IMR-90 (cell line): ENCODE results near the gene NUP107. TPM values are rescaled to one million over a fixed set of nuclear protein-coding genes. Genes with fewer than 3 reads are reported as not detected.

Experiments used
- ATAC-seq: fragments of 200-7000 bp; cut with Tn5 transposase; 2 replicates; pipeline ENCODE4 v1.9.1; 2020; ENCODE audit warnings: low read depth, mild to moderate bottlenecking, moderate library complexity
- Bru-seq: library from RNA; stranded (reverse); fragments of 400-500 nt; gene quantifications from one replicate; lab custom pipeline; 2021; lab: Mats Ljungman, UMichigan
- BruChase-seq, 2 experiments: library from RNA; stranded (reverse); fragments of 400-500 nt; gene quantifications; one replicate each; lab custom pipeline; 2021; lab: Mats Ljungman, UMichigan
- BruUV-seq: library from RNA; stranded (reverse); fragments of 400-500 nt; replicated peaks from 2 replicates; lab custom pipeline; 2021; lab: Mats Ljungman, UMichigan
- CTCF ChIA-PET: fragments of 300-600 bp; formaldehyde crosslinking; extraction: SDS; loops from one replicate; lab custom pipeline; 2021; ENCODE audit warnings: antibody characterized with exemption; lab: Yijun Ruan, JAX
- POLR2A ChIA-PET: fragments of 300-600 bp; sonication (Branson Sonifier 250); formaldehyde crosslinking; loops from one replicate; lab custom pipeline; 2022; ENCODE audit warnings: antibody characterized with exemption; ENCODE audit not compliant: unreplicated experiment; lab: Charles Lee
- DNase-seq: peaks from one replicate; pipeline ENCODE4 v3.0.0; 2013
- H2AFZ ChIP-seq: replicated peaks from 2 replicates; pipeline ENCODE3; 2013; ENCODE audit warnings: low read length, mild to moderate bottlenecking; ENCODE audit not compliant: poor library complexity
- H2AK5ac ChIP-seq: 2 replicates; pipeline ENCODE4 v1.6.1; 2013; ENCODE audit warnings: low read depth, low read length, inconsistent platforms
- H2AK9ac ChIP-seq: replicated peaks from 2 replicates; pipeline ENCODE3; 2013; ENCODE audit warnings: mild to moderate bottlenecking, low read depth, low read length, moderate library complexity; ENCODE audit not compliant: poor library complexity
- H2BK120ac ChIP-seq: 2 replicates; pipeline ENCODE4 v1.6.1; 2013; ENCODE audit warnings: low read depth, low read length, inconsistent platforms
- H2BK15ac ChIP-seq: 3 replicates; pipeline ENCODE4 v1.6.1; 2013; ENCODE audit warnings: low read depth, low read length, inconsistent platforms
- H2BK20ac ChIP-seq: 2 replicates; pipeline ENCODE4 v1.6.1; 2013; ENCODE audit warnings: low read depth, mild to moderate bottlenecking, inconsistent platforms, low read length, moderate library complexity
- H2BK5ac ChIP-seq: 2 replicates; pipeline ENCODE4 v1.6.1; 2013; ENCODE audit warnings: mild to moderate bottlenecking, low read depth, low read length, inconsistent platforms; ENCODE audit not compliant: poor library complexity, severe bottlenecking
- H3K14ac ChIP-seq: replicated peaks from 2 replicates; pipeline ENCODE4 v1.6.1; 2013; ENCODE audit warnings: low read depth, low read length, inconsistent platforms
- H3K18ac ChIP-seq: 2 replicates; pipeline ENCODE4 v1.6.1; 2013; ENCODE audit warnings: low read depth, low read length, control low read depth
- H3K23ac ChIP-seq: 2 replicates; pipeline ENCODE4 v1.6.1; 2013; ENCODE audit warnings: low read depth, low read length, inconsistent platforms
- H3K27ac ChIP-seq: 2 replicates; pipeline ENCODE4 v1.5.1; 2013; ENCODE audit warnings: mild to moderate bottlenecking, control low read depth, low read length; ENCODE audit not compliant: insufficient read depth
- H3K27me3 ChIP-seq: 2 replicates; pipeline ENCODE4 v1.6.1; 2013; ENCODE audit warnings: low read length; ENCODE audit not compliant: control insufficient read depth, insufficient read depth
- H3K36me3 ChIP-seq: 2 replicates; pipeline ENCODE4 v1.6.1; 2013; ENCODE audit warnings: low read length, mixed read lengths; ENCODE audit not compliant: control insufficient read depth, insufficient read depth
- H3K4ac ChIP-seq: 2 replicates; pipeline ENCODE4 v1.6.1; 2013; ENCODE audit warnings: low read depth, low read length, inconsistent platforms
- H3K4me1 ChIP-seq: 2 replicates; pipeline ENCODE4 v1.6.1; 2013; ENCODE audit warnings: low read length, mixed read lengths; ENCODE audit not compliant: control insufficient read depth, insufficient read depth
- H3K4me2 ChIP-seq: 2 replicates; pipeline ENCODE4 v1.6.1; 2013; ENCODE audit warnings: low read depth, mild to moderate bottlenecking, control low read depth, low read length, moderate library complexity
- H3K4me3 ChIP-seq: 2 replicates; pipeline ENCODE4 v1.5.1; 2013; ENCODE audit warnings: low read depth, mild to moderate bottlenecking, control low read depth, low read length, moderate library complexity; ENCODE audit not compliant: insufficient read depth
- H3K56ac ChIP-seq: 2 replicates; pipeline ENCODE4 v1.6.1; 2013; ENCODE audit warnings: low read length, inconsistent platforms; ENCODE audit not compliant: insufficient read depth; ENCODE audit errors: extremely low read depth
- H3K79me1 ChIP-seq, 2 experiments: 2 replicates each; pipeline ENCODE4 v1.6.1; 2013; ENCODE audit warnings: low read length in 2 of 2, inconsistent platforms in 1 of 2, low read depth in 1 of 2
- H3K9ac ChIP-seq: 2 replicates; pipeline ENCODE4 v1.6.1; 2013; ENCODE audit warnings: low read depth, low read length, control low read depth
- H3K9me1 ChIP-seq: 2 replicates; pipeline ENCODE4 v1.6.1; 2013; ENCODE audit warnings: low read length, inconsistent platforms; ENCODE audit not compliant: insufficient read depth
- H3K9me3 ChIP-seq: 2 replicates; pipeline ENCODE4 v1.6.1; 2013; ENCODE audit warnings: low read length; ENCODE audit not compliant: control insufficient read depth, insufficient read depth
- H4K20me1 ChIP-seq: 2 replicates; pipeline ENCODE4 v1.6.1; 2013; ENCODE audit warnings: low read length, inconsistent platforms; ENCODE audit not compliant: insufficient read depth
- H4K5ac ChIP-seq: 2 replicates; pipeline ENCODE4 v1.6.1; 2013; ENCODE audit warnings: mild to moderate bottlenecking, low read depth, low read length, control low read depth
- H4K8ac ChIP-seq, 2 experiments: 2 replicates each; pipeline ENCODE4 v1.6.1; 2013; ENCODE audit warnings: low read depth in 2 of 2, low read length in 2 of 2, control low read depth in 1 of 2, inconsistent platforms in 1 of 2
- H4K91ac ChIP-seq: 2 replicates; pipeline ENCODE4 v1.6.1; 2013; ENCODE audit warnings: low read depth, low read length, inconsistent platforms; ENCODE audit not compliant: insufficient read depth
- BHLHE40 ChIP-seq: fragments of 150-350 bp; IDR thresholded peaks from 2 replicates; pipeline ENCODE4 v1.6.1; 2016; ENCODE audit warnings: mild to moderate bottlenecking, low read depth, low read length
- CEBPB ChIP-seq: IDR thresholded peaks from 2 replicates; pipeline ENCODE4 v1.6.1; 2012; ENCODE audit warnings: low read depth, low read length, improper control_type of control experiment
- CHD1 ChIP-seq: IDR thresholded peaks from 2 replicates; pipeline ENCODE4 v1.6.1; 2012; ENCODE audit warnings: low read depth, low read length, improper control_type of control experiment
- CTCF ChIP-seq: conservative IDR thresholded peaks from 2 replicates; pipeline ENCODE4 v1.5.1; 2012; ENCODE audit warnings: mild to moderate bottlenecking, low read depth, low read length, improper control_type of control experiment
- ELK1 ChIP-seq: fragments of 150-350 bp; IDR thresholded peaks from 2 replicates; pipeline ENCODE4 v1.6.1; 2016; ENCODE audit warnings: low read depth, mild to moderate bottlenecking, low read length, moderate library complexity, borderline replicate concordance
- MAZ ChIP-seq: IDR thresholded peaks from 2 replicates; pipeline ENCODE4 v1.6.1; 2012; ENCODE audit warnings: low read depth, mild to moderate bottlenecking, low read length, improper control_type of control experiment, moderate library complexity, borderline replicate concordance
- MXI1 ChIP-seq: IDR thresholded peaks from 2 replicates; pipeline ENCODE4 v1.6.1; 2012; ENCODE audit warnings: low read depth, mild to moderate bottlenecking, low read length, moderate library complexity, borderline replicate concordance
- POLR2A ChIP-seq: IDR thresholded peaks from 2 replicates; pipeline ENCODE4 v1.6.1; 2012; ENCODE audit warnings: mild to moderate bottlenecking, low read depth, low read length
- RAD21 ChIP-seq: IDR thresholded peaks from 2 replicates; pipeline ENCODE4 v1.6.1; 2012; ENCODE audit warnings: low read length, improper control_type of control experiment
- RCOR1 ChIP-seq: IDR thresholded peaks from 2 replicates; pipeline ENCODE4 v1.6.1; 2012; ENCODE audit warnings: mild to moderate bottlenecking, low read length, improper control_type of control experiment; ENCODE audit not compliant: insufficient replicate concordance
- SMC3 ChIP-seq: fragments of 150-350 bp; IDR thresholded peaks from 2 replicates; pipeline ENCODE4 v1.6.1; 2016; ENCODE audit warnings: low read depth, mild to moderate bottlenecking, antibody characterized with exemption, low read length, moderate library complexity
- WGBS, 2 experiments: methylation state at CpG; one replicate each; pipeline versions ENCODE4 v1.1.5 to v1.1.7; 2013; ENCODE audit warnings: missing lambda C conversion rate in 2 of 2; ENCODE audit not compliant: insufficient read length in 1 of 2; ENCODE audit errors: extremely low coverage in 2 of 2; 5-methylcytosine and 5-hydroxymethylcytosine counted together
- dilution Hi-C: fragments of 300-500 bp; cut with HindIII; formaldehyde crosslinking; loops from one replicate; pipeline ENCODE4 v1.14.3; 2018; ENCODE audit warnings: low sequenced_read_pairs; ENCODE audit not compliant: unreplicated experiment
- in situ Hi-C: fragments of 300-500 bp; cut with MboI; formaldehyde crosslinking; loops from 3 replicates; pipeline ENCODE4 v1.14.3; 2019; ENCODE audit warnings: low sequenced_read_pairs, inconsistent platforms, mixed read lengths
- intact Hi-C: fragments of 100-400 bp; cut with micrococcal nuclease; formaldehyde crosslinking; loops from 2 replicates; pipeline ENCODE4 v1.10.0; 2022
- long read RNA-seq: library from polyadenylated mRNA; unstranded; transcript quantifications from one replicate; pipeline ENCODE4 v2.0.0, GENCODE V29; 2021; ENCODE audit not compliant: unreplicated experiment
- polyA plus RNA-seq, 3 experiments: library from polyadenylated mRNA; depleted of rRNA; stranded (reverse); fragments of >200 nt; gene quantifications; 2 replicates each; pipeline ENCODE4 v1.2.3, GENCODE V29; 2012; ENCODE audit warnings: low replicate concordance in 1 of 3
- total RNA-seq: library from RNA; depleted of rRNA; stranded (reverse); fragments of >200 nt; gene quantifications from 2 replicates; pipeline ENCODE4 v1.2.3, GENCODE V29; 2012; rRNA removed

NUP107 gene
- total RNA-seq = 54.4 and 69.7 TPM in 2 replicates
- 33.7 and 34.5 TPM in 2 replicates for polyA plus RNA-seq (2012; rRNA removed)
- 3.3 and 4.8 TPM in 2 replicates for polyA plus RNA-seq (2012; cell fraction: cytosol; rRNA removed)
- 5.3 and 40.5 TPM in 2 replicates for polyA plus RNA-seq (2012; cell fraction: nucleus; rRNA removed; ENCODE audit: low replicate concordance)
- percentile 63 among the genes with signal in this experiment for Bru-seq, nascent RNA
- percentile 71 among the genes with signal in this experiment for BruChase-seq, experiment 1, labeled RNA remaining after a 6-hour chase
- percentile 57 among the genes with signal in this experiment for BruChase-seq, experiment 2, labeled RNA remaining after a 2-hour chase
- long read RNA-seq, full-length matches to known transcripts = 14 of 27 reads
- long read RNA-seq, partial matches to known transcripts = 8 of 27 reads
- long read RNA-seq, other reads (novel, unspliced or antisense) = 5 of 27 reads

- H2BK120ac ChIP-seq = peak within 1 kb of the TSS; percentile 38; the same call in 1 of the 2 replicates
- H4K8ac ChIP-seq = peak within 1 kb of the TSS; percentile 65 to 97
- peak within 1 kb of the TSS; percentile 46 for H2BK5ac ChIP-seq
- no peaks in the 10 kb centered on the region; the same call in 1 of the 2 replicates for H3K4me1 ChIP-seq
- intact Hi-C loops = loop anchor here (1.0 to 2.0 kb wide), 3 partner anchors 76 to 355 kb away; partner anchors contain the start of genes MDM1 and RAP1B
- H4K20me1 ChIP-seq = no peaks in the 10 kb centered on the region
- ChIA-PET CTCF (no interaction called here), POLR2A (no interaction called here)
- H3K36me3 ChIP-seq = peaks cover 3% of the 10 kb centered on the region
- H2AK5ac ChIP-seq = no peak within 1 kb of the TSS; the same call in 1 of the 2 replicates
- no peak within 1 kb of the TSS for H2BK15ac ChIP-seq
- peak within 1 kb of the TSS; percentile 84 for H3K56ac ChIP-seq
- no peak within 1 kb of the TSS; the same call in 1 of the 2 replicates for H3K18ac ChIP-seq
- in situ Hi-C loops = loop anchor here (25.0 kb wide), 1 partner anchor 325 kb away; no protein-coding TSS in a partner anchor
- peak within 1 kb of the TSS; percentile 75 for H4K91ac ChIP-seq
- peak within 1 kb of the TSS; percentile 97 for H2AFZ ChIP-seq
- ATAC-seq (peak; percentile 96), DNase-seq (peak; percentile 99)
- WGBS, 2 experiments = 0% methylated on average over 10 of the region's 44 CpGs; no CpG with 5 or more reads in 1 of the 2 experiments
- BruUV-seq = no TSS peak
- peak within 1 kb of the TSS; percentile 73; the same call in 1 of the 2 replicates for H4K5ac ChIP-seq
- peak within 1 kb of the TSS; percentile 86 for H3K4me2 ChIP-seq
- H3K79me1 ChIP-seq = peaks cover 4 to 15% of the 10 kb centered on the region in 2 experiments
- peak within 1 kb of the TSS; percentile 64 for H3K4ac ChIP-seq
- peak within 1 kb of the TSS; percentile 66 for H3K4me3 ChIP-seq
- H2BK20ac ChIP-seq = peak within 1 kb of the TSS; percentile 25; the same call in 1 of the 2 replicates
- TF ChIP-seq ELK1 (no peak), CEBPB (0 out of 2 replicates have a peak, but pooled peaks have one; percentile 35), BHLHE40 (no peak), CTCF (peak; percentile 36; the same call in 1 of the 2 replicates), MAZ (peak; percentile 65; the same call in 1 of the 2 replicates), MXI1 (0 out of 2 replicates have a peak, but pooled peaks have one; percentile 12), POLR2A (peak; percentile 66), SMC3 (0 out of 2 replicates have a peak, but pooled peaks have one; percentile 5), RAD21 (0 out of 2 replicates have a peak, but pooled peaks have one; percentile 23), RCOR1 (peak; percentile 19), CHD1 (no peak)
- H3K14ac ChIP-seq = peak within 1 kb of the TSS; percentile 57
- peak within 1 kb of the TSS; percentile 65; the same call in 1 of the 2 replicates for H3K23ac ChIP-seq
- H3K9me1 ChIP-seq = no peaks in the 10 kb centered on the region
- peak within 1 kb of the TSS; percentile 45 for H3K27ac ChIP-seq
- peak within 1 kb of the TSS; percentile 29 for H2AK9ac ChIP-seq
- no peaks in the 10 kb centered on the region for H3K27me3 ChIP-seq
- no peaks in the 10 kb centered on the region for H3K9me3 ChIP-seq
- H3K9ac ChIP-seq = peak within 1 kb of the TSS; percentile 71
- dilution Hi-C loops = no loop called here
Measured at GRCh38 chr12:68686595-68687521, at the start of gene NUP107. Gene NUP107, plus strand, starts transcription at chr12:68686978. Its CDS starts 88 bp downstream, at chr12:68687066.
